Measurements from ENCODE around the gene CTNND2. TPM values are rescaled to one million over a fixed set of nuclear protein-coding genes. Genes with fewer than 3 reads are reported as not detected.
"Not testable (repeated sequence)": the region's sequence is repeated elsewhere in the genome, so short reads cannot be mapped to it uniquely, and the experiment has no call there.

Gene CTNND2
- total RNA-seq, 1 donor from 2014 or later, result 143 TPM

- no peaks in the 10 kb centered on the region for H3K9me3 Mint-ChIP-seq (ENCODE audit: low read depth)
- H3K36me3 Mint-ChIP-seq (ENCODE audit: insufficient read depth), result peaks cover 30% of the 10 kb centered on the region
- H3K27ac Mint-ChIP-seq, result no peak overlapping the region
- peaks cover 8% of the 10 kb centered on the region for H3K27me3 Mint-ChIP-seq
- no peak overlapping the region for H3K4me3 Mint-ChIP-seq (ENCODE audit: low read depth)
- DNase-seq (ENCODE audit: low spot score, unreplicated experiment), result no peak
- H3K4me1 Mint-ChIP-seq (ENCODE audit: low read depth), result peaks cover 18% of the 10 kb centered on the region
- TF ChIP-seq CTCF (IDR thresholded peaks at IDR 0.05; ENCODE audit: unreplicated experiment), result no peak
Observed at GRCh38 chr5:11009576-11009975, 894.7 kb downstream of the CTNND2 start.

GRCh38 chr5:11007269-11007870 lies 896.9 kb downstream of the CTNND2 start:
- H3K4me1 Mint-ChIP-seq (ENCODE audit: low read depth), result peaks cover 25% of the 10 kb centered on the region
- H3K4me3 Mint-ChIP-seq (ENCODE audit: low read depth), result no peak overlapping the region
- peaks cover 8% of the 10 kb centered on the region for H3K27me3 Mint-ChIP-seq
- no peak for TF ChIP-seq CTCF (IDR thresholded peaks at IDR 0.05; ENCODE audit: unreplicated experiment)
- H3K36me3 Mint-ChIP-seq (ENCODE audit: insufficient read depth), result peaks cover 28% of the 10 kb centered on the region
- no peak for DNase-seq (ENCODE audit: low spot score, unreplicated experiment)
- no peaks in the 10 kb centered on the region for H3K9me3 Mint-ChIP-seq (ENCODE audit: low read depth)
- H3K27ac Mint-ChIP-seq, result no peak overlapping the region

- not testable (repeated sequence) for H3K27ac Mint-ChIP-seq; H3K9me3 Mint-ChIP-seq (ENCODE audit: low read depth); H3K27me3 Mint-ChIP-seq; DNase-seq (ENCODE audit: low spot score, unreplicated experiment); H3K4me3 Mint-ChIP-seq (ENCODE audit: low read depth)
- H3K4me1 Mint-ChIP-seq (ENCODE audit: low read depth), result peaks cover 10% of the 10 kb centered on the region
- H3K36me3 Mint-ChIP-seq (ENCODE audit: insufficient read depth), result peaks cover 22% of the 10 kb centered on the region
Observed at GRCh38 chr5:11004523-11004922, 899.7 kb downstream of the CTNND2 start.

GRCh38 chr5:11000515-11001353 lies 903.5 kb downstream of the CTNND2 start:
- H3K36me3 Mint-ChIP-seq (ENCODE audit: insufficient read depth), result peaks cover 18% of the 10 kb centered on the region
- H3K27ac Mint-ChIP-seq, result no peak overlapping the region
- TF ChIP-seq CTCF (IDR thresholded peaks at IDR 0.05; ENCODE audit: unreplicated experiment), result no peak
- H3K9me3 Mint-ChIP-seq (ENCODE audit: low read depth), result peaks cover under 1% of the 10 kb centered on the region
- DNase-seq (ENCODE audit: low spot score, unreplicated experiment), result no peak
- peaks cover 18% of the 10 kb centered on the region for H3K4me1 Mint-ChIP-seq (ENCODE audit: low read depth)
- H3K27me3 Mint-ChIP-seq, result peaks cover 4% of the 10 kb centered on the region
- H3K4me3 Mint-ChIP-seq (ENCODE audit: low read depth), result no peak overlapping the region

GRCh38 chr5:10999714-11000113 lies 904.5 kb downstream of the CTNND2 start:
- H3K27me3 Mint-ChIP-seq, result peaks cover 8% of the 10 kb centered on the region
- no peak for DNase-seq (ENCODE audit: low spot score, unreplicated experiment)
- peaks cover 17% of the 10 kb centered on the region for H3K4me1 Mint-ChIP-seq (ENCODE audit: low read depth)
- no peak for TF ChIP-seq CTCF (IDR thresholded peaks at IDR 0.05; ENCODE audit: unreplicated experiment)
- no peak overlapping the region for H3K4me3 Mint-ChIP-seq (ENCODE audit: low read depth)
- H3K27ac Mint-ChIP-seq, result no peak overlapping the region
- peaks cover 10% of the 10 kb centered on the region for H3K9me3 Mint-ChIP-seq (ENCODE audit: low read depth)
- peaks cover 27% of the 10 kb centered on the region for H3K36me3 Mint-ChIP-seq (ENCODE audit: insufficient read depth)

Measured in progenitor cell of endocrine pancreas (in vitro differentiated cells).